ENCODE data around the gene BMPER. TPM values are rescaled to one million over a fixed set of nuclear protein-coding genes. Genes with fewer than 3 reads are reported as not detected.

Gene BMPER
- total RNA-seq, 1 donor, result 11.2 TPM

GRCh38 chr7:33968591-33968990 lies 63.3 kb downstream of the BMPER start:
- Histone ChIP-seq H2AFZ (ENCODE audit: low read length) (no peak overlapping the region), H3K4me2 (ENCODE audit: insufficient read depth, low read length) (no peak overlapping the region), H3K27me3 (ENCODE audit: insufficient read depth, low read length) (no peaks in the 10 kb centered on the region), H3K36me3 (ENCODE audit: insufficient read depth, low read length) (peaks cover 33% of the 10 kb centered on the region), H3K9me3 (ENCODE audit: low read depth, low read length) (no peaks in the 10 kb centered on the region), H3K4me3 (ENCODE audit: insufficient read depth, low read length) (no peak overlapping the region), H3K4me1 (ENCODE audit: insufficient read depth, low read length) (peaks cover 17% of the 10 kb centered on the region), H3K27ac (ENCODE audit: low read depth, low read length) (no peak overlapping the region), H3K79me2 (ENCODE audit: insufficient read depth, low read length) (no peaks in the 10 kb centered on the region), H4K20me1 (ENCODE audit: insufficient read depth, low read length) (no peaks in the 10 kb centered on the region)
- TF ChIP-seq CTCF (IDR thresholded peaks at IDR 0.05; ENCODE audit: extremely low read depth, low read depth, low read length), result no peak
- DNase-seq (ENCODE audit: insufficient read length, low spot score, missing footprints), result no peak

- Histone ChIP-seq H4K20me1 (ENCODE audit: insufficient read depth, low read length) (no peaks in the 10 kb centered on the region), H3K36me3 (ENCODE audit: insufficient read depth, low read length) (peaks cover 38% of the 10 kb centered on the region)
- no peak for DNase-seq (ENCODE audit: insufficient read length, low spot score, missing footprints)
These were observed 65.2 kb downstream of the BMPER start for GRCh38 chr7:33970536-33970935.

GRCh38 chr7:33971106-33971505 lies 65.8 kb downstream of the BMPER start:
- Histone ChIP-seq H3K4me1 (ENCODE audit: insufficient read depth, low read length) (peaks cover 11% of the 10 kb centered on the region), H3K4me2 (ENCODE audit: insufficient read depth, low read length) (no peak overlapping the region), H3K27ac (ENCODE audit: low read depth, low read length) (no peak overlapping the region), H3K36me3 (ENCODE audit: insufficient read depth, low read length) (peaks cover 42% of the 10 kb centered on the region), H3K9me3 (ENCODE audit: low read depth, low read length) (no peaks in the 10 kb centered on the region), H3K27me3 (ENCODE audit: insufficient read depth, low read length) (no peaks in the 10 kb centered on the region), H4K20me1 (ENCODE audit: insufficient read depth, low read length) (no peaks in the 10 kb centered on the region), H2AFZ (ENCODE audit: low read length) (no peak overlapping the region), H3K4me3 (ENCODE audit: insufficient read depth, low read length) (no peak overlapping the region), H3K79me2 (ENCODE audit: insufficient read depth, low read length) (no peaks in the 10 kb centered on the region)
- no peak for DNase-seq (ENCODE audit: insufficient read length, low spot score, missing footprints)
- no peak for TF ChIP-seq CTCF (IDR thresholded peaks at IDR 0.05; ENCODE audit: extremely low read depth, low read depth, low read length)

More at GRCh38 chr7:33970536-33970935, 65.2 kb downstream of the BMPER start:
- Histone ChIP-seq H2AFZ (ENCODE audit: low read length) (no peak overlapping the region), H3K4me1 (ENCODE audit: insufficient read depth, low read length) (peaks cover 13% of the 10 kb centered on the region), H3K4me3 (ENCODE audit: insufficient read depth, low read length) (no peak overlapping the region), H3K9me3 (ENCODE audit: low read depth, low read length) (no peaks in the 10 kb centered on the region), H3K79me2 (ENCODE audit: insufficient read depth, low read length) (no peaks in the 10 kb centered on the region), H3K27ac (ENCODE audit: low read depth, low read length) (no peak overlapping the region), H3K4me2 (ENCODE audit: insufficient read depth, low read length) (no peak overlapping the region), H3K27me3 (ENCODE audit: insufficient read depth, low read length) (no peaks in the 10 kb centered on the region)
- no peak for TF ChIP-seq CTCF (IDR thresholded peaks at IDR 0.05; ENCODE audit: extremely low read depth, low read depth, low read length)

GRCh38 chr7:33973231-33974015 lies 68.1 kb downstream of the BMPER start:
- no peak for DNase-seq (ENCODE audit: insufficient read length, low spot score, missing footprints)
- Histone ChIP-seq H3K36me3 (ENCODE audit: insufficient read depth, low read length) (peaks cover 43% of the 10 kb centered on the region), H3K27me3 (ENCODE audit: insufficient read depth, low read length) (no peaks in the 10 kb centered on the region), H3K4me3 (ENCODE audit: insufficient read depth, low read length) (no peak overlapping the region), H3K4me1 (ENCODE audit: insufficient read depth, low read length) (peaks cover 11% of the 10 kb centered on the region), H3K9me3 (ENCODE audit: low read depth, low read length) (no peaks in the 10 kb centered on the region), H3K79me2 (ENCODE audit: insufficient read depth, low read length) (no peaks in the 10 kb centered on the region), H4K20me1 (ENCODE audit: insufficient read depth, low read length) (no peaks in the 10 kb centered on the region), H3K27ac (ENCODE audit: low read depth, low read length) (no peak overlapping the region), H2AFZ (ENCODE audit: low read length) (no peak overlapping the region), H3K4me2 (ENCODE audit: insufficient read depth, low read length) (no peak overlapping the region)
- no peak for TF ChIP-seq CTCF (IDR thresholded peaks at IDR 0.05; ENCODE audit: extremely low read depth, low read depth, low read length)

All from osteoblast (primary cell).